GM12892 (cell line): Measurements from ENCODE around the gene YPEL1.
"Not testable (repeated sequence)": the region's sequence is repeated elsewhere in the genome, so short reads cannot be mapped to it uniquely, and the experiment has no call there.

Experiments used
- DNase-seq: peaks from one replicate; pipeline ENCODE4 v3.0.0; 2011; ENCODE audit not compliant: insufficient read length
- FAIRE-seq: peaks from 2 replicates; lab custom pipeline; 2011; peaks lifted over from hg19 to GRCh38; lab: Jason Lieb, UNC
- POLR2A ChIP-seq: IDR thresholded peaks from 2 replicates; pipeline ENCODE4 v1.6.1; 2011; ENCODE audit warnings: low read depth, low read length, control low read depth
- POLR2AphosphoS5 ChIP-seq: IDR thresholded peaks from 2 replicates; pipeline ENCODE4 v1.6.1; 2011; ENCODE audit warnings: low read depth, low read length, control low read depth
- TAF1 ChIP-seq: IDR thresholded peaks from 2 replicates; pipeline ENCODE4 v1.6.1; 2011; ENCODE audit warnings: low read depth, mild to moderate bottlenecking, control low read depth, low read length, borderline replicate concordance

YPEL1 gene

GRCh38 chr22:21684492-21685163, 51.0 kb downstream of the YPEL1 start:
- FAIRE-seq (no peak), DNase-seq (no peak)
- no peak for TF ChIP-seq TAF1
- no peak for TF ChIP-seq POLR2A
- no peak for TF ChIP-seq POLR2AphosphoS5

- no peak for DNase-seq
- TF ChIP-seq TAF1 (no peak), POLR2A (no peak), POLR2AphosphoS5 (no peak)
- no peak for FAIRE-seq
Measured at GRCh38 chr22:21683401-21683811, 52.2 kb downstream of the YPEL1 start.

DNA sequence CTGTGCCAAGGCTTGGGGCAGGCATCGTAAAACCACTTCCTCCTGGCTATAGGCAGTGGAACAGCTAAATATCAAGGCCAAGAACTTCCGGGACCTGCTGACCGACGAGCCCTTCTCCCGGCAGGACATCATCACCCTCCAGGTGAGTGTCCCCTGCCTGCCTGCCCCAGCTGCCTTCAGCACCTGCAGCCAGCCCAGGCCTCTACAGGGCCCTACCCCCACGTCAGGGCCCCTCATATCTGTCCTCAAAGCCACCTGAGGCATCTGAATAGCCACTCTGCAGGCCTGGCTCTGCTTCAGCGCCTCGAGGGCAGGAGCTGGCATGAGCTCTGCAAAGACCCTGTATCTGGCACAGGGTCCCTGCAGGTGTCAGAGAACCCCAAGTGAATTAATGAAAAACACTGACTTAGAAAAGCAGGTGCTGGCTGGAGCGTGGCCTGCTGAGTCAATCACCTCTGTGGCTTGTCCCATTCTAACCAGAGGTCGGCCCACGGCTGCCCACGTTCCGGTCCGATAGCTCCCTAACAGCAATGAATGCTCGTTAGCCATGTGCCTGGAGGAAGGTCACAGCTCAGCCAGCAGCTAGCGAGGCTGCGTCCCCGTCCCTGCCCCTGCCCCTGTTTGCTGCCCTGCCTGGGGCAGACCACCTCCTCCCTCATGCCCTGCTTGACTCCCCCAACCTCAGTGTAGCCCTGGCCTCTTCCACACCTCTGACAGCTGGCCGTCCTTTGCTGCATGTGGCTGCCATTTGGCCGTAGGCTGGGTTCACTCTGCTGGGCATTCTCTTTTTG, 53.0 kb downstream of the YPEL1 start:
- DNase-seq (no peak), FAIRE-seq (no peak)
- no peak for TF ChIP-seq POLR2AphosphoS5
- no peak for TF ChIP-seq POLR2A

- no peak for FAIRE-seq
- no peak for DNase-seq
- TF ChIP-seq POLR2A (no peak), POLR2AphosphoS5 (no peak), TAF1 (no peak)
Measured at GRCh38 chr22:21681566-21682370, 53.8 kb downstream of the YPEL1 start.

DNA sequence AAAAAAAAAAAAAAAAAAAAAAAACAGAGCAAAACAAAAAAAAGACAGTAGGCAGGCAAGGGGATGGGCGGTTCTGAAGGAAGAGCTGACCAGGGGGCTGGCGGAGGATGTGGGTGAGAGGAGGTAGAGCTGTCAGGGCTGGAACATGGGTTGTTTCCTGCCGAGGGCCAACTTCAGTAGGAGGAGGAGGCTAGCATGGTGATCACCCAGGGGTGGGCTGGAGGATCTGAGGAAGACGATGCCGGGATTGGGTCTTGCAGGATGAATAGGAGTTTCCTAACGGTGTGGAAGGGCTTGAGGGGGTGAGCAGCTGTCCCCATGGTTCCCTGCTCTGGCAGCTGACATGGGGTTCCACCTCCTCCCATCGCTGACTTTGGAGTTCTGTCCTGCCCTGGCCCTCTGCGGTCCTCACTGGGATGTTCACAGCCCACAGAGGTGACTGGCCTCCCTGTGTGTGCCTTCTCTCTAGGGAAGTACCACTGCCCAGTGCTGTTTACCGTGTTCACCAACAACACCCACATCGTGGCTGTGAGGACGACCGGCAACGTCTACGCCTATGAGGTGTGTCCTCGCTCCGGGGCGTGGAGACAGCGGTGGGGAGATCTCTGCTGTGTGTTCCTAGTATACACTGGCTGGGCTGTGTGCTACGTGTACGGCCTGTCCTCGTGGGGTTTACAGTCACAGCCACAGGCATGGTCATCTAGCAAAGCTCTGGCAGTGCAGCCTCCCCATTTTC, 54.6 kb downstream of the YPEL1 start:
- no peak for FAIRE-seq
- TF ChIP-seq POLR2A (no peak), TAF1 (no peak), POLR2AphosphoS5 (no peak)
- no peak for DNase-seq

DNA sequence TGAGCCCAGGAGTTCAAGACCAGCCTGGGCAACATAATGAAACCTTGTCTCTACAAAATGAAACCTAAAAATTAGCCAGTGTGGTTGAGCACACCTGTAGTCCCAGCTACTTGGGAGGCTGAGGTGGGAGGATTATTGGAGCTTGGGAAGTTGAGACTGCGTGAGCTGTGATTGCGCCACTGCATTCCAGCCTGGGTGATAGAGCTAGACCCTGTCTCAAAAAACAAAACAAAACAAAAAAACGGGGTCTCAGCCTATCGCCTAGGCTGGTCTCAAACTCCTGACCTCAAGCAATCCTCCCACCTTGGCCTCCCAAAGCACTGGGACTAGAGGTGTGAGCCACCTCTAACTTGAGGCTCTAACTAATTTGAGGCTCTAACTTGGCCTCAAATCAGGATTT, 56.2 kb downstream of the YPEL1 start:
- DNase-seq = no peak
- no peak for FAIRE-seq
- TF ChIP-seq POLR2AphosphoS5 (no peak), TAF1 (no peak), POLR2A (no peak)

- DNase-seq = not testable (repeated sequence)
Measured at GRCh38 chr22:21678842-21679241, 56.8 kb downstream of the YPEL1 start.

DNA sequence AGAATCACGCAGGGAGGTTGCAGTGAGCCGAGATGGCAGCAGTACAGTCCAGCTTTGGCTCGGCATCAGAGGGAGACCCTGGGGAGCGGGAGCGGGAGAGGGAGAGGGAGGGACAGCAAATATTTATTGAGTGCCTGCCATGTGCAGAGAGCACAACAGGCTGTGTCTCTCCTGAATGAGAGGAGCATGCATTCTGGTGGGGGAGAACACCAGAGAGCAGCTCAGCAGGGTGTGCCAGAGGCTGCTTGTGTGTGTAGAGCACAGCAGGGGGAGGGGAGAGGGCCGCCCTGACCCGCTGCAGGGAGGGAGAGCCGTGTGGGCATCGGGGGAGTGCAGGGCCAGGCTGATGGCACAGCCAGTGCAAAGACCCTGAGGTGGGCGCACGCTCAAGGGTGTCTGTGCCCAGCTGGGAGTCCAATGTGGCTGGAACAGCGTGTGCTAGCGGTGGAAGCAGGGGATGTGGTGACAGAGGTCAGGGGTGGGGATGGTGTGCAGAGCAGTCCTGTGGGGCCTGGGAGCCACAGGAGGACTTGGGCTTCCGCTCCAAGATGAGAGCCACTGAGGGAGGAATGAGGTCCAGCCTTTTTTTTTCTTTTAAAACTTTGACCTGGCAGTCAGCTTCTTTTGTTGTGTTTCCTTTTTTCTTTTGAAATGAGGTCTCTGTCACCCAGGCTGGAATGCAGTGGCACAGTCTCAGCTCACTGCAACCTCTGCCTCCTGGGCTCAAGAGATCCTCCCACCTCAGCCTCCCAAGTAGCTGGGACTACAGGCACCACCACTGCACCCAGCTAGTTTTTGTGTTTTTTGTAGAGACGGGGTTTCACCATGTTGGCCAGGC, 57.8 kb downstream of the YPEL1 start:
- FAIRE-seq (no peak), DNase-seq (no peak)
- TF ChIP-seq TAF1 (no peak), POLR2A (no peak), POLR2AphosphoS5 (no peak)

More at GRCh38 chr22:21678842-21679241, 56.8 kb downstream of the YPEL1 start:
- not testable (repeated sequence) for FAIRE-seq

DNA sequence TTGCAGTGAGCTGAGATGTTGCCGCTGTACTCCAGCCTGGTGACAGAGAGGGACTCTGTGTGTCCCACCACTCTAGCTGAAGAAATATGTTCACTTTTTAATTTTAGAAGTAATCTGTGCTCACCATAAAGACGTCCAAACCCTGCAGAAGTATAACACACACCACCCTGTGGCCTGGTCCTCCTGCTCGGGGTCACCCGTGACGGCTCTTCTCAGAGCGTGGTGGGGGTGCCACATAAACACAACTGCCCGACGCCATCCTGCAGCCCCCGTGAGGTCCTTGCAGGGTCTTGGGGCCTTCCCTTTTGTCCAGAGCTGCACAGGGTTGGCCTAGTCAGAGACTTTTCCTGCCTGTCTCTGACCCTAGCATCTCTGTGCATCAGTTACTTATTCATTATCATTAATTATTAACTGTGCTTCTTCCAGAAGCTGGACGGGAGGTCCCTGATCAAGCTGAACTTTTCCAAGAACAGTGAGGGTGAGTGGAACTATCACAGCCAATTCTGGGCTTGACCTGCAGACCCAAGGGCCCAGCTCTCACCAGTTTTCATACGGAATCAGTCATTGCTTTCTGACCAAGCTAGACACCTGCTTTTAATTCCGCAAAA, 60.9 kb downstream of the YPEL1 start:
- TF ChIP-seq POLR2AphosphoS5 (no peak), TAF1 (no peak), POLR2A (no peak)
- FAIRE-seq = no peak
- DNase-seq = no peak

- no peak for DNase-seq
- FAIRE-seq = no peak
- TF ChIP-seq TAF1 (no peak), POLR2A (no peak), POLR2AphosphoS5 (no peak)
Measured at GRCh38 chr22:21673534-21674321, 61.9 kb downstream of the YPEL1 start.
